HG02623 (cell line): ENCODE results near the gene CPO.
A peak's percentile ranks its signal among the peaks of the same experiment; 100 is the strongest.

Experiments used
- ATAC-seq: cut with Tn5 transposase; IDR thresholded peaks from one replicate; pipeline ENCODE4 v1.9.1; 2021; ENCODE audit warnings: moderate library complexity; ENCODE audit not compliant: unreplicated experiment

CPO gene

GRCh38 chr2:206970589-206971360 is 31.5 kb downstream of the CPO start:
- ATAC-seq: no peak

- no peak for ATAC-seq
These were observed 32.5 kb downstream of the CPO start for GRCh38 chr2:206971805-206972204.

DNA sequence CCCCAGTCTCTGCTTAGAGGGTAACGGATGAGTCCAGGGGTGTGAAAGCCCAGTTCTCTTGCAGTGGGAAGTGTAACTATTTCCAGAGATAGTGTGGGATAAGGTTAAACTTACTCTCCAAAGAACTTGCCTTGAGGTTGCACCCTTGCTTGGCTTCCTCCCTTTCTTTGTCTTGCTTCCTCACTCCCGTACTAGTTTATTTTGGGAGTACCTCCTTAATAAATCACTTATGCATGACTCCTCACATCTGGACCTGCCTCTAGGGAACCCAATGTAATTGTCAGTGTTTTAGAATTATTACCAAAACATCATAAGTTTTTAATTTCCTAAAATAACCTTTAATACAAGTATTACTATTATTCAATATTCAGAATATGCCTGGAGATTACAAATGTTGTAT is 35.2 kb downstream of the CPO start:
- ATAC-seq: no peak

DNA sequence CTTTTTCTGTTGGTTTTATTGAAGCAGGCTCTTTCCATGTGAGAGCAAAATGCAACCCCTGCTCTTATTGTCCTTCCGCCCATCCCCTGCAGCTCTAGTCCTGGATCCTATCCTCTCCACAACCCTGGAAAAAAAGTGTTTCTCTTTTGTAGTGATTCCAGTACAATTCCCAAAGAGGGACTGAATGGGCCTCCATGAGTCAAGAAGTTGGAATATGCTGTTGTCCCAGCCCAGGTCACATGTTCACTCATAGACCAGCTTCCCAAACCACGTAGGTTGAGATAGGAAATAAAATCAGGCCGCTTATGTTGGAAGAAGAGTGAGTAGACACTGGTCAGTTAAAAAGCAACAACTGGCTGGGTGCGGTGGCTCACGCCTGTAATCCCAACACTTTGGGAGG is 39.4 kb downstream of the CPO start:
- ATAC-seq: no peak

DNA sequence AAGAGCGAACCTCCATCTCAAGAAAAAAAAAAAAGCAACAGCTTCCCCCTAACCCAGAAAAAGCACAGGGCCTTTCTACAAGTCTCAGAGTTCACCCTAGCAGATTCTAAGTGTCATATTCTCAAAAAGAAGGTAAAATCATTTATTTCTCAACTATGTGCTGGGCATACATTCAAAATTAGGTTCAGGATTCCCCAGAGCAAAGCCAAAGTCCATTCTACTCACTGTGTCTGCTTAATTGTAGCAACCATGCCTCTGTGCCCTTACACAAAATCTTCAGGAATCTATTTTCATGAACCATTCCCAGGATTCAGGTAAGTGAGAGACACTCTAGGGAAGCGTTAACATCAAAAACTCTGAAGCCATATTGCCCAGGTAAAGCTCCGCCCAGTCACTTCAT is 40.0 kb downstream of the CPO start:
- no peak for ATAC-seq

DNA sequence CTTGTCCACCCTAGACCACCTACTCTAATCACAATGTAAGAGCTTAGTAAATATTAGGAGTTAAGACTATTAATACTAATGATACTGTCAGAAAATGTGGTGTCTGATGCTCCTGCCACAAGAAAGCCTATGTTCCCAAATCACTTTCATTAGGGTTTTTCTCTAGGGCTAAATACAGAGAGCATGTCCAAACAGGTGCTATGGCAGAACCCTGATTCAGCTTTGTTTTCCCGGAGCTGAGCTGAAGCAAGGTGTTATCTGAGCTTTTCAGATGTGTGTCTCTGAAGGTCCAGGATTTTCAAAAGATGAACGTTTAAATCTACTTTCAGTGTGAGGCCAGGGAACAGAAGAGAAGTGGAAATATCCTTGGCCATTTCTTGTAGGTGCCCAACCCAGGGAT is 40.6 kb downstream of the CPO start:
- no peak for ATAC-seq

DNA sequence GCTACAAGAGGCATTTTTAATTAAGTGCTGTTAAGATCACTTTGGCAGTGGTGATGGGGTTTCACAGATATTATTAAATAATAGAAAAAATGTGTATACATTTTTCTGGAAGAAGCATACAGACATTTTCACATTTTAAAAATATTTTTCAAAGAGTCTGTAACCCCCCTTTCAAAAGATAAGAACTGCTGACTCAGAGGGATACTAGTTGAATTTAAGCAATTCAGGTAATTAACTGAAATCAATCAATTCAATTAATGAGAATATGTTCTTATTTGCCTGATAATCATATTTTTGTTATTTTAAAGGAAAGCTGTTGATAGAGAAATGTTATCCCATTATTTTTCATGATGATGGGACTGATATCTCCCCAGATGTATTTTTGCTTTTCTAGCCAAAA is 41.1 kb downstream of the CPO start:
- no peak for ATAC-seq

GRCh38 chr2:206981086-206981674 is 41.9 kb downstream of the CPO start:
- ATAC-seq: no peak

DNA sequence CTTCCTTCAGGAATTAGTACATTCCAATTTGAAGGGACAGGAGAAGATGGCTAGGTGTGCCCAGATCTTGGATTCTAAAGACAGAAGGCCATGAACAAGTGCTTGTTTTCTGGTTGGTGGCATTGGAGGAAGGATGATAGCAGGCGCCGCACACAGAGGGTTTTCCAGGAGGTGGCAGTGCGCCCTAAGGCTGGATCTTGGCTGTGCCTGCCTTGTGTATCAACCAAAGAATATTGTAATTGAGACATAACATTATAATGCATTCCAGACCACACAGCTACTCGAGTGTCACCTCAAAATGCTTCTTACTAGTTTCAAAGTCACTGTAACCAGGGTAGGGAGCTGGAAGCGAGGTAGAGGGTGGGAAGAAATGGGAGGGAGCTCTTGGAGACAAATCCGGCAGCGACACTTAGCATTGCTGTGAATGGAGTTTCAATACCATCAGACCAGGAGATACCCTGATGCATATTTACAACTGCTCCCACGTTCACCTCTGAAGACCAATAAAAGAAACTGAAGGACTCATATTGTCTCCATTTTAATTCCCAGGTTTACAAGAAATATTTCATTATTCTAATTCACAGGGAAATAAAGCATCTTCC is 42.5 kb downstream of the CPO start:
- no peak for ATAC-seq

- no peak for ATAC-seq
These were observed 43.1 kb downstream of the CPO start for GRCh38 chr2:206982360-206982955.

- no peak for ATAC-seq
These were observed 44.0 kb downstream of the CPO start for GRCh38 chr2:206983161-206983859.

GRCh38 chr2:206984206-206984605 is 44.9 kb downstream of the CPO start:
- no peak for ATAC-seq

- no peak for ATAC-seq
These were observed 47.6 kb downstream of the CPO start for GRCh38 chr2:206986943-206987342.

DNA sequence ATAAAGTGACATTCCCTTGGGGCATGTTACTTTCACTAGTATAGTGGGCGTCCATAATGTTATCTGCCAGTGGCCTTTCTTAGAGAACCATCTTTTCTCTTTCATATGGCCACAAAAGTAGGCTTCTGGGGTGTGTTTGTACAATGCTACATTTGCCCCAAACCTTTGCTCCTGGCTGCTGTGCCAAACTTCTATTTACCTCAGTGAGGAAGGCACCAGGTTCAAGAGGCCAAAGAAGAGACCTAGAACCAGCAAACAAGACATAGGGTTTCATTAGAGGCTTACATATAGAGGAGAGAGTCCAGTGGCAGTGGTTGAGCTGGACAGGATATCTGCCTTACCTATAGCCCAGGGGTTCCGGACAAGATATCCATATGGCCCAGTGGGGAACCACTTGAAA is 48.5 kb downstream of the CPO start:
- ATAC-seq: no peak

DNA sequence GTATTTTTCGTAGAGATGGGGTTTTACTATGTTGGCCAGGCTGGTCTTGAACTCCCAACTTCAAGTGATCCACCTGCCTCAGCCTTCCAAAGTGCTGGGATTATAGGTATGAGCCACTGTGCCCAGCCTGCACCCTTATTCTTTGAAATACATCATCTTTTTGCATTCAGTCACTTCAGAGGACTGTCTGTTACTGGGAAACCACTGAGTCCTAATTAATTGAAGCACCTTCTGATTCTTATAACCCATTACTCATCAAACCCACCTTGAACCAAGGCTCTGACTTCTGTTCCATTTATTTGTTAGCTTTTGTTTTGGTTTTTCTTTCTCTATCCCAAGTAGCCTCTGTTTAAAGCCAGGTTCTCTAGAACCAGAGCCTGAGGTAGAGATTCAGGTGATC is 49.6 kb downstream of the CPO start:
- ATAC-seq: no peak

GRCh38 chr2:206989311-206989710 is 50.0 kb downstream of the CPO start:
- ATAC-seq: peak; percentile 83

DNA sequence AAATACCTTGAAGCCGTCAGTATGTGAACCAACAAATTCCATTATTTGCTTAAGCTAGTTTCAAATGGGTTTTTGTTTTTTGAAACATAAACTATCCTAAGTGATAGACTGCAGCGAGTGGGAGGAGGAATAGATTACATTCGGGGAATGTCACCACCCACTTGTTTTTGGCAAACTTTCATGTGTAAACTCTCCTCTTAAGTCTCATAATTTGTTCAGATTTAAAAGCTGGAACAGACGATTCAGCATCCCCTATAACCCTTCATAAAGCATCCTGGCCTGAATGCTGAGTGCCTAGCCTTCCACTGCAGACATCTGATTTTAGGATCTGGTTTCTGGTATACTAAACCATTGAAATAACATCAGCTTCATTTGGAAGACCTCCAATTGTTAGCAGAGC is 51.0 kb downstream of the CPO start:
- no peak for ATAC-seq

- no peak for ATAC-seq
These were observed 51.8 kb downstream of the CPO start for GRCh38 chr2:206991070-206991469.

- no peak for ATAC-seq
These were observed 54.1 kb downstream of the CPO start for GRCh38 chr2:206993396-206993911.

DNA sequence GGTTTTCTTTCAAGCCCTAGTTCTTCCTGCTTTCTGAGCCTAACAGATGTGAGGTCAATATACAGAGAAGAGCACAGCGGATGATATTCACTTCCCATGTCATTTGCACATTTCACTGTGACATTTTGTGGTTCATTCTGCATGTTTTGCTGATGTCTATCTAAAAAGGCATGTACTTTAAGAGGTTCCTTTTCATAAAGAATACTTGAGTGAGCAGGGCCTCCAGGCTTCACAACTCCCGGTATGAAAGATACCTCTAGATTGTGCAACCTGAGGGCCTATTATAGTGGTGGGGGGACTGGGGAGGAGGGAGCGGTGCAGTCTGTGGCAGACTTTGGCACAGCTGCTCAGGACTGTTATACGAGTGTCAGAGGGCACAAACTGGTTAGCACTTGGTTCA is 54.6 kb downstream of the CPO start:
- no peak for ATAC-seq

DNA sequence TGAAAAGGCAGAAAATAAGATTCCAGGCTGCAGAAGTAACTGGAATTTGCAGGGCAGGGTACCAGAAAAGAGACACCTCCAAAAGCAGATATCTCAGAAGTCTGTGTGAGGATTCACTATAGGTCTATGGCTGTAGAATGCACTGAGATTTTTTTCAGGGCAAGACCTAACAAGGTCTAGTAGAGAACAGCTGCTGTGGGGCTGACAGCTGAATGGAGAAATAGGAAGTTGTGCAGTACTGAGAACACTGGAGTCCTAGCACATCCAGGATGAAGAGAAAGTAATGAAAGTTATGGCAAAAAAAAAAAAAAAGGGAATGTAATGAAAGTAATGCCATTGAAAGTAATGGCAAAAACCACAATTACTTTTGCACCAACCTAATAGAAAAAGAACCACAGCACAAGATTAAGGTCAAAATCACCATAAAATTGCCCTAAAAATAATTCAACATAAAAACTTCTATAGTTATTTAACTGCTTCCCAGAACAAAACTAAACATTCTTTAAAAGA is 57.3 kb downstream of the CPO start:
- ATAC-seq: no peak
